Ishikawa (cell line): ENCODE results near the gene ALMS1.

Experiments
- CEBPB ChIP-seq: IDR thresholded peaks from 2 replicates; pipeline ENCODE4 v1.6.1; 2012
- CREB1 ChIP-seq: IDR thresholded peaks from 2 replicates; pipeline ENCODE4 v1.6.1; 2012; ENCODE audit warnings: low read depth
- EGR1 ChIP-seq: IDR thresholded peaks from 2 replicates; pipeline ENCODE4 v1.6.1; 2012
- EP300 ChIP-seq: IDR thresholded peaks from 2 replicates; pipeline ENCODE4 v1.6.1; 2012; ENCODE audit warnings: borderline replicate concordance
- FOXM1 ChIP-seq: IDR thresholded peaks from 2 replicates; pipeline ENCODE4 v1.6.1; 2012; ENCODE audit warnings: low read depth, borderline replicate concordance
- NFIC ChIP-seq: IDR thresholded peaks from 2 replicates; pipeline ENCODE4 v1.6.1; 2012
- RAD21 ChIP-seq: IDR thresholded peaks from 2 replicates; pipeline ENCODE4 v1.6.1; 2012; ENCODE audit warnings: low read depth
- TAF1 ChIP-seq: IDR thresholded peaks from 2 replicates; pipeline ENCODE4 v1.6.1; 2012; ENCODE audit warnings: low read depth, mild to moderate bottlenecking
- TCF12 ChIP-seq: IDR thresholded peaks from 2 replicates; pipeline ENCODE4 v1.6.1; 2012; ENCODE audit warnings: low read depth
- TEAD4 ChIP-seq: IDR thresholded peaks from 2 replicates; pipeline ENCODE4 v1.6.1; 2012
- YY1 ChIP-seq: IDR thresholded peaks from 2 replicates; pipeline ENCODE4 v1.6.1; 2012; ENCODE audit warnings: low read depth
- ZBTB7A ChIP-seq: IDR thresholded peaks from 2 replicates; pipeline ENCODE4 v1.6.1; 2012; ENCODE audit warnings: low read depth
- TF ChIP-seq, protein P1 (sequence below): IDR thresholded peaks from 2 replicates; pipeline ENCODE4 v1.6.1; 2012; ENCODE audit warnings: low read depth, mild to moderate bottlenecking
- TF ChIP-seq, protein P2 (sequence below): IDR thresholded peaks from 2 replicates; pipeline ENCODE4 v1.6.1; 2012
- TF ChIP-seq, protein P3 (sequence below): IDR thresholded peaks from 2 replicates; pipeline ENCODE4 v1.6.1; 2012

The ALMS1 gene

DNA sequence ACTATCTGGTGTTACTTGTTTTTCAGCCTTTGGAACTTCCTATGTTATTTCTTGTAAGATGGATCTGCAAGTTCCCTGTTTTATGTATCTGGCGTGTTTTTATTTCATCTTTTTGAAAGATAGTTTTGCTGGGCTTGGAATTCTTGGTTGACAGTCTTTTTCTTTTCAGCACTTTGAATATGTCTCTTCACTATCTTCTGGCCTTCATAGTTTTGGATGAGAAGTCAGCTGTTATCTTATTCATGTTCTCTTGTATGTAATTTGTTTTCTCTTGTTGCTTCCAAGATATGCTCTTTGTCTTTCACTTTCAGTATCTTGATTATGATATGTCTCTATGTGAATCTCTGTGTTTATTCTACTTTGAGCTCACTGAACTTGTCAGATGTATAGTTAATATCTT, 50.4 kb downstream of the ALMS1 start:
- TF ChIP-seq FOXM1 (no peak), RAD21 (no peak), TEAD4 (no peak), CEBPB (no peak), CREB1 (no peak), EP300 (no peak), EGR1 (no peak), TAF1 (no peak)

DNA sequence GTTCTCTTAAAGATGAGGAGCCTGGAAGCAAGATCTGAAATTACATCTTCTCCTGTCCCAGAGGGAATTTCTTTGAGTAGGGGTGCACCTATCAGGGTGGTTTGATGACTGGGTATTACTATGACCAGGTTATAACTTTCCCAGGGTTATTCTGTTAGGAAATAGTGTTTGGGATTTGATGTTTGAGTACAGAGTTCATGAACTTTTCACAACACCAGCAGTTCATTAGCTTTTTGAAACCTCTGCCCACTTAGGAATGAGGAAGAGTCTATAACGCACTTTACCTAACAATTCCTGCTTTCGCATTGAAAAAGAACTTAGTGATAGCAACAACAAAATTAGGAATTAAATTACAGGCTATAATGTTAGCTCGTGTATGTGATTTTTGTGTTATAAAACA, 58.6 kb downstream of the ALMS1 start:
- TF ChIP-seq CEBPB (no peak), NFIC (no peak), RAD21 (no peak)
- TF ChIP-seq, protein P1, sequence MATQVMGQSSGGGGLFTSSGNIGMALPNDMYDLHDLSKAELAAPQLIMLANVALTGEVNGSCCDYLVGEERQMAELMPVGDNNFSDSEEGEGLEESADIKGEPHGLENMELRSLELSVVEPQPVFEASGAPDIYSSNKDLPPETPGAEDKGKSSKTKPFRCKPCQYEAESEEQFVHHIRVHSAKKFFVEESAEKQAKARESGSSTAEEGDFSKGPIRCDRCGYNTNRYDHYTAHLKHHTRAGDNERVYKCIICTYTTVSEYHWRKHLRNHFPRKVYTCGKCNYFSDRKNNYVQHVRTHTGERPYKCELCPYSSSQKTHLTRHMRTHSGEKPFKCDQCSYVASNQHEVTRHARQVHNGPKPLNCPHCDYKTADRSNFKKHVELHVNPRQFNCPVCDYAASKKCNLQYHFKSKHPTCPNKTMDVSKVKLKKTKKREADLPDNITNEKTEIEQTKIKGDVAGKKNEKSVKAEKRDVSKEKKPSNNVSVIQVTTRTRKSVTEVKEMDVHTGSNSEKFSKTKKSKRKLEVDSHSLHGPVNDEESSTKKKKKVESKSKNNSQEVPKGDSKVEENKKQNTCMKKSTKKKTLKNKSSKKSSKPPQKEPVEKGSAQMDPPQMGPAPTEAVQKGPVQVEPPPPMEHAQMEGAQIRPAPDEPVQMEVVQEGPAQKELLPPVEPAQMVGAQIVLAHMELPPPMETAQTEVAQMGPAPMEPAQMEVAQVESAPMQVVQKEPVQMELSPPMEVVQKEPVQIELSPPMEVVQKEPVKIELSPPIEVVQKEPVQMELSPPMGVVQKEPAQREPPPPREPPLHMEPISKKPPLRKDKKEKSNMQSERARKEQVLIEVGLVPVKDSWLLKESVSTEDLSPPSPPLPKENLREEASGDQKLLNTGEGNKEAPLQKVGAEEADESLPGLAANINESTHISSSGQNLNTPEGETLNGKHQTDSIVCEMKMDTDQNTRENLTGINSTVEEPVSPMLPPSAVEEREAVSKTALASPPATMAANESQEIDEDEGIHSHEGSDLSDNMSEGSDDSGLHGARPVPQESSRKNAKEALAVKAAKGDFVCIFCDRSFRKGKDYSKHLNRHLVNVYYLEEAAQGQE, result no peak
- TF ChIP-seq, protein P2, sequence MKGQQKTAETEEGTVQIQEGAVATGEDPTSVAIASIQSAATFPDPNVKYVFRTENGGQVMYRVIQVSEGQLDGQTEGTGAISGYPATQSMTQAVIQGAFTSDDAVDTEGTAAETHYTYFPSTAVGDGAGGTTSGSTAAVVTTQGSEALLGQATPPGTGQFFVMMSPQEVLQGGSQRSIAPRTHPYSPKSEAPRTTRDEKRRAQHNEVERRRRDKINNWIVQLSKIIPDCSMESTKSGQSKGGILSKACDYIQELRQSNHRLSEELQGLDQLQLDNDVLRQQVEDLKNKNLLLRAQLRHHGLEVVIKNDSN, result no peak

DNA sequence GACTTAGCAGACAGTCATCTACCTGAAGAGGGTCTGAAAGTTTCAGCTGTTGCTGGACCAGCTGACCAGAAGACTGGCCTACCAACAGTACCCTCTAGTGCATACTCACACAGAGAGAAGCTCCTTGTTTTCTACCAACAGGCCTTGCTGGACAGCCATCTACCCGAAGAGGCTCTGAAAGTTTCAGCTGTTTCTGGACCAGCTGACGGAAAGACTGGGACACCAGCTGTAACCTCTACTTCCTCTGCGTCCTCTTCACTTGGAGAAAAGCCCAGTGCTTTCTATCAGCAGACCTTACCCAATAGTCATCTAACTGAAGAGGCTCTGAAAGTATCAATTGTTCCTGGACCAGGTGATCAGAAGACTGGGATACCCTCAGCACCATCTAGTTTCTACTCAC, 63.2 kb downstream of the ALMS1 start:
- TF ChIP-seq TEAD4, result no peak
- TF ChIP-seq RAD21, result no peak
- TF ChIP-seq TAF1, result no peak
- TF ChIP-seq, protein P1, result no peak

DNA sequence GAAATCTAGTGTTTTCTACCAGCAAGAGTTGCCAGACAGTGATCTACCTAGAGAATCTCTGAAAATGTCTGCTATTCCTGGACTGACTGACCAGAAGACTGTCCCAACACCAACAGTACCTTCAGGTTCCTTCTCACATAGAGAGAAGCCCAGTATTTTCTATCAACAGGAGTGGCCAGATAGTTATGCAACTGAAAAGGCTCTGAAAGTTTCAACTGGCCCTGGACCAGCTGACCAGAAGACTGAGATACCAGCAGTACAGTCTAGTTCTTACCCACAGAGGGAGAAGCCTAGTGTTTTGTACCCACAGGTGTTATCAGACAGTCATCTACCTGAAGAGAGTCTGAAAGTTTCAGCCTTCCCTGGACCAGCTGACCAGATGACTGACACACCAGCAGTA, 63.8 kb downstream of the ALMS1 start:
- no peak for TF ChIP-seq TCF12
- no peak for TF ChIP-seq CEBPB
- TF ChIP-seq RAD21, result no peak
- TF ChIP-seq EP300, result no peak
- no peak for TF ChIP-seq NFIC
- no peak for TF ChIP-seq TAF1

DNA sequence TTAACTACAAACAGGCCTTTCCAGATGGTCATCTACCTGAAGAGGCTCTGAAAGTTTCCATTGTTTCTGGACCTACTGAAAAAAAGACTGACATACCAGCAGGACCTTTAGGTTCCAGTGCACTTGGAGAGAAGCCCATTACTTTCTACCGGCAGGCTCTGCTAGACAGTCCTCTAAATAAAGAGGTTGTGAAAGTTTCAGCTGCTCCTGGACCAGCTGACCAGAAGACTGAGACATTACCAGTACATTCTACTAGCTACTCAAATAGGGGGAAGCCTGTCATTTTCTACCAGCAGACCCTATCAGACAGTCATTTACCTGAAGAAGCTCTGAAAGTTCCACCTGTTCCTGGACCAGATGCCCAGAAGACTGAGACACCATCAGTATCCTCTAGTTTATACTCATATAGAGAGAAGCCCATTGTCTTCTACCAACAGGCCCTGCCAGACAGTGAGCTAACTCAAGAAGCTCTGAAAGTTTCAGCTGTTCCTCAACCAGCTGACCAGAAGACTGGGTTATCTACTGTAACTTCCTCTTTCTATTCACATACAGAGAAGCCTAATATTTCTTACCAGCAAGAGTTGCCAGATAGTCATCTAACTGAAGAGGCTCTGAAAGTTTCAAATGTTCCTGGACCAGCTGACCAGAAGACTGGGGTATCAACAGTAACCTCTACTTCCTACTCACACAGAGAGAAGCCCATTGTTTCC, 65.8 kb downstream of the ALMS1 start:
- TF ChIP-seq, protein P2, result no peak
- TF ChIP-seq ZBTB7A (no peak), YY1 (no peak), EGR1 (no peak), TEAD4 (no peak), CREB1 (no peak), NFIC (no peak), EP300 (no peak), TAF1 (no peak), FOXM1 (no peak)
- TF ChIP-seq, protein P1, result no peak
- TF ChIP-seq, protein P3, sequence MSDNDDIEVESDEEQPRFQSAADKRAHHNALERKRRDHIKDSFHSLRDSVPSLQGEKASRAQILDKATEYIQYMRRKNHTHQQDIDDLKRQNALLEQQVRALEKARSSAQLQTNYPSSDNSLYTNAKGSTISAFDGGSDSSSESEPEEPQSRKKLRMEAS, result no peak
